ENCODE data around the gene IRF2BP2.
A peak's percentile ranks its signal among the peaks of the same experiment; 100 is the strongest.
"Not testable (repeated sequence)": the region's sequence is repeated elsewhere in the genome, so short reads cannot be mapped to it uniquely, and the experiment has no call there.

The IRF2BP2 gene

DNA sequence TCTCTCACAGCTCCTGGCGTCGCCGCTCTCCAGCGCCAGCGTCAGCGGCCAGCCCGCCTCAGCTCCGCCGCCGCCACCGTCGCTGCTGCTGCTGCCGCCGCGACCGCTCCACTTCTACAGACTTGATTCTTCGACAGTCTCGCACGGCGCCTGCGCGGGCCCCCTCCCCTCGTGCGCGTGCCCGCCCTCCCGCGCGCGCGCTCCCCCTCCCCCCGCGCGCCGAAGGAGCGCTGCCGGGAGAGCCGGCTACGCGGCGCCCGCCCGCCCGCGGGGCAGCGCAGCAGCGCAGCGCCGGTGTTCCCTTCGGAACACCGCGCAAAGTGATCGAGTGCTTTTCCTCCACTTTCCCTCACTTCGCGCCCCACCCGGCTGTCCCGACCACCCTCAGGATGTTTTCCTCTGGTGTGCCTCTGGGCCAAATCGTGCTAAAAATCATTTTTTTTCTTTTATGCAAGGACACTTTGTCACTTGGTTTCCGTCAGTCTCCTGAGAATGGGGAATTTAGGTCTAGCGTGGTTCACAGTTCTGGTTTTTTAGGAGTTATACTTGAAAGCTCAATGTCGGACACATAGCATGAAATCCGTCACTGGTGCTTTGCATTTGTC lies at the start of gene IRF2BP2:
Gene IRF2BP2 (minus strand): TSS at position 118 of the 605 bp plus-strand sequence. CDS start 684 bp downstream, outside the sequence.
- peak; percentile 87 for DNase-seq

DNA sequence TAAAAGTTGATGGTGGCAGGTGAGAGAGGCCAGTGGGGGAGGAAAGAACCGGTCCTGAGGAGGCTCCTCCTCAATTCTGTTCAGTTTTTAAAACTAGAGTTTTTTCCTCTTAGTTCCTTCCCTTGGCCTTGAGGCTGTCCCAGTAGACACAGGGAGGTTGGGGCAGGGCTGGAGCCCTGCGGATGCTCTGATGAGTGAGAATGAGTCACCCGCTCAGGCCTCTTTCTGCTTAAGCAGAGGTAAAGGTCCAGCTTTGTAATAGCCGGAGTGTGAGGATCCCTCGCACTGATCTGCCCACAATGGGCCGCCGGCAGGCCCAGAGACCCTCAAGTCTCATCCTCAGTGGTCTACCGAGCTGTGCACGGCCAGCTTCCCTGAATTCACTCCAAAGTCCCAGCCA lies 49.6 kb upstream of the IRF2BP2 start:
- no peak for DNase-seq

GRCh38 chr1:234658138-234658537 lies 48.2 kb upstream of the IRF2BP2 start:
- no peak for DNase-seq

- peak; percentile 49 for DNase-seq
Observed at GRCh38 chr1:234656944-234657654, 47.1 kb upstream of the IRF2BP2 start.

DNA sequence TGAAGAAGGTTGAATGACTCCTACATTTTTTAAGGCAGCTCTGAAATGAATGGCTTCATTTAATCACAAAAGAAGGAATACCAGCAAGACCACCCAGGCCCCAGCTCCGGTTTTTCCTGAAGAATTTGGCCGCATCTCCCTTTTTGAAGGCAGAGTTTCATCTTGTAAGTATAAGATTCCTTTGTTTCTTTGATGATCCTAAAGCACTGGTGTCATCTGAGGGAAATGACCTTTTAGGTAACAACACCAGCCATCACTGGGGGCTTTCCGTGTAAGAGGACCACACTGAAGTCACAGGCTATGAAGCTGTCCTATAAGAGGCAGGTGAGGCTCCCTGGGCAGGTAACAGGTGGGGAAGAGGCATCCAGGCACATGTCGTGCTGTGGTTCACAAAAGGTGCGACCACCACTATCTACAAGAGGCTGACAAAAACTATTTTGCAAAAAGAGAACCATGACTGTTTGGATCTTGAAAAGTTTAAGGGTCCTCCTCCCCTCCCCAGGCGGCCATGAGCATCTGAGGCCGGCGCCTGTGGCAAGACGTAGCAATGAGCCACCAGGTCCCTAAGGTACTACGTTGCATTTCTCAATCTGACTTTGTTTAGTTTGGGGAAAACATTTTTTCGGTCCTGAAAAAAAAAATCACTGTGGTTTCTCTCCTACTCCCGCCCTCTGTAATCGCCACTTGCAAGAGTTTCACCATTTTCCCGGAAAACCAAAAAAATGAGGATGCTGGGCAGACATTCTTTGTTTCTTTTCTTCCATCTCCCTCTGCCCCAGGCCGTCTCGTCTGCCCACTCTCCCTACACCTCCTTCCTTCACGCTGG lies 46.3 kb upstream of the IRF2BP2 start:
- no peak for DNase-seq

DNA sequence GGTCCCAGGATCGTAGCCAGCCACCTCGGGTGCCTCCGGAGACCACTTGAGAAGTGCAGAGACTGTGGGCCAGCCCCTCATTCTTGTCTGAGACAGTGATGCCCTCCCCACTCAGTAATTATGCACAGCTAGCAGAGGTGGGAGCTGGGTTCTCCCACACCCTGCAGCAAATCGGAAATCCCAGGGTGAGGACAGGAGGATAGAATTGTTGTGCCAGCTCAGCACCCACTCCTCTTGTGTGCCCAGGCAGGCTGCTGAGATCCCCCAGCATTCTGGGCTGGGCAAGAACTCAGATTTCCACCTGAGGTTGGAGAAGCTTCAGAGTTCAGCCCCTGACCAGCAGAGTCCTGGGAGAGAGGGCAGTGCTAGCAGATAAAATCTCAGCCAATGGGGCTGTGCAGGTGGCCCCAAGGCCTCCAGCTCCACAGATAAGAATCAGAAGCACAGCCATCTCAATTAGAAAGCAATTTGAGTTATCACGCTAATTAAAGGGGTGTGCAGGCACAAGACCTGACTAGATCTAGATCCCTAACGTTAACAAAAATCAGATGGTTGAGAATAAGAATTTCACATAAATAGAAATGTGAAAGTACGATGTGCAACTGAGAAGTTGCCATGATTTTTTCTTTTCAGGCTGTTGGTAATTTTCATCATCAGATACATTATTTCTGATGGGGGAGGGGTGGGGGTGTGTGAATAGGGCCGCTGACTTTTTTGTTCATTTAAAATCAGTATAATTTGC lies 45.5 kb upstream of the IRF2BP2 start:
- DNase-seq: no peak

DNA sequence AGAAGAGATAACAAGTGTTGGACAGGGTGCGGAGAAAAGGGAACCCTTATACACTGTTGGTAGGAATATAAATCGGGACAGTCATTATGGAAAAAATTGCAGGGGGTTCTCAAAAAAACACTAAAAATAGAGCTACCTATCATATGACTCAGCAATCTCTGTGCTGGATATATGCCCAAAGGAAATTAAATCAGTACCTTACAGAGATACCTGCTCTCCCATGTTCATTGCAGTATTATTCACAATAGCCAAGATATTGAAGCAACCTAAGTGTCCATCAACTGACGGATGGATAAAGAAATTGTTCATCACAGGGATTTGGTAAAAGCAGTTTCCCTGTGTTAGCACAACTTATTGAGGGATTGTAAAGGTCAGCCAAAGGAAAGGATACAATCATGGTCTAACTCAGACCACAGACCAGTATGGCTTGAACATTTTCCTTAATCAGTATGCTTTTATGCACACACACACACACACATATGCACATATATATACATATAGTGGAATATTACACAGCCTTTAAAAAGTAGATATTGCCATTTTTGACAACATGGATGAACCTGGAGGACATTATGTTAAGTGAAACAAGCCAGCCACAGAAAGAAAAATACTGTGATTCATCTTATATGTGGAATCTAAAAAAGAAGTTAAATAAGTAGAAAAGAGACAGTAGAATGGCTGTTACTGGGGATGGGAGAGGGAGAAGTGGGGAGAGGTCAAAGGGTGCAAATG lies 44.2 kb upstream of the IRF2BP2 start:
- no peak for DNase-seq

DNA sequence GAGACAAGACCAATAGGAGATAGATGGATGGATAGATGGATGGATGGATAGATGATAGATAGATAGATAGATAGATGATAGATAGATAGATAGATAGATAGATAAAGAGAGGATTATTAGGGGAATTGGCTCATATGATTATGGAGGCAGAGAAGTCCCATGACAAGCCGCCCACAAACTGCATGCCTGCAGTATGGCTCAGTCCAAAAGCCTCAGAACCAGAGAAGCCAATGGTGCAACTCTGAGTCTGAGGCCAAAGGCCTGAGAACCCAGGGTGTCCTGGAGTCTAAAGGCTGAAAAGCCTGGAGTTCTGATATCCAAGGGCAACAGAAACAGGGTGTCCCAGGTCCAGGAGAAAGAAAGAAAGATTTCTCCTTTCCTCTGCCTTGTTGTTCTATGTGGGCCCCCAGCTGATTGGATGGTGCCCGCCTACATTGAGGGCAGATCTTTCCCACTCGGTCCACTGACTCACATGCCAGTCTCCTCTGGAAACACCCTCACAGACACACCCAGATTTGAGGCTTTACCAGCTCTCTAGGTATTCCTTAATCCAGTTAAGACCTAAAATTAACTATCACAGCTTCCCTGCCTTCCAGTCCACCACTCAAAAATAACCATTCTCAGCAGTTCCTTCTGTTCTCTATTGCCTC lies 39.6 kb upstream of the IRF2BP2 start:
- DNase-seq: no peak

- no peak for DNase-seq
Observed at GRCh38 chr1:234647758-234648157, 37.8 kb upstream of the IRF2BP2 start.

DNA sequence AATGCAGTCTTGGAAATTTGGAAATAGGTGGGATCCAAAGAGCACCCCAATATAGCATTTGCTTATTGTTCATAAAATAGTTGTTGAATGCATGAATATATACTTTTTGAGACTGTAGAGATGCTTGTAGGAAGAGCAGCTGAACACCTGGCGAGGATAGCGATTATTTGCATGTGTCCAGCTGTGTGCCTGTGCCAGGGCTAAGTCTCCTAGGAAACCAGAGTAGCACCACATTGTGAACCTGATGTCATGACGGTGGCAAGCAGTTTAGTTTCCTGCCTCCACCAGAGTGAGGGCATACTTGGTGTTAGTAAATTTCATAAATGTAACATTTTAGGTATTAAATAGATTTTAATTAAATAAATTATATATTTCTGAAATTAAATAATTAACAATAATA lies 37.3 kb upstream of the IRF2BP2 start:
- DNase-seq: no peak

DNA sequence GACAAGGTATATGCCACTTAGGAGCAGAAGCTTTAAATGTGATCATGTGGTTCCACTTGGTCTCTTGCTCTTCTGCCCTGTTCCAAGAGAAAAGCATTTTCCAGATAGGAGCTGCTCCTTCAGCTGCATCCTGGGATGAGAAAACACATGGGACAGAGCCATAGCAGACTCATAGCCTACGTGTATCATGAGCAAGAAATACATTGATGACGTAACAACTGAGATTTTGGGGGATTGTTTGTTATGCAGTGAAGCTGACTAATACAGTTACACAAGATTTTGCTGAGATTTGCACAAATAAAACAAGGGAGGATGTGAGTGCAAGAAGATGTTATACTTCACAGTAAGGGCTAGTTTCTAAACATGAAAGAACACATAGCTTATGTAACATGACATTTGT lies 36.0 kb upstream of the IRF2BP2 start:
- no peak for DNase-seq

DNA sequence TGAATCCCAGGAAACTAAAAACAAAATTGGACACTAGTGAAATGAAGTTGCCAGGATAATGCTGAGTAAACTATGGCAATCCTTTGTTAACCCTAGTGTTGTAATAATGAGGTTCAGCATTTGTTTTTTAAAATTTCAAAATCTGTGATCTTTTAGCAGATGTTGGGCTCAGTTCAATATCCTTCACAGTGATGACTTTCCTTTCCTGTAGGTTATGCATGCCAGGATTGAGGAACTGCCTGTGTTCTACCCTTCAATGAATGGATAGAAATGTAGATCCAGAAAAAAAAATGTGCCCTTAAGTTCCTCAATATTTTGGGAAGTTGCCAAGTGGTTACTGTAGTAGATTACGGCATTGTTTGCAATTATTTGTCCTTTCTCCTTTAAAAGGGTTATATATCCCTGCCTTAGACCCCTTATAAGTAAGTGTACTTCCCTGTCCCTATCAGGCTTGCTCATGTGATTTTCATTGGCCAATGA lies 35.5 kb upstream of the IRF2BP2 start:
- DNase-seq: peak; percentile 77

- no peak for DNase-seq
Observed at GRCh38 chr1:234644928-234645327, 35.0 kb upstream of the IRF2BP2 start.

DNA sequence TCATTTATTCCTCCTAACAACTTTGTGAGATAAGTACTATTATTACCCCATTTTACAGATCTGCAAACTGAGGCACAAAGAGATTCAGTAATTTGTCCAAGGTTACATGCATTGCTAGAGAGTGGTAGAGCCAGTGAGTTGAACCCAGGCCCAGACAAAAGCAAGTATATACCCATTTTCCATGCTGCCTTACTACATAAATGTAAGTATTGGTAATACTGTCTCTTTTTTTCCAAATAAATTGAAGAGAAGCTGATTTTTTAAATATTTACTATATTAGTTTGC lies 33.8 kb upstream of the IRF2BP2 start:
- no peak for DNase-seq

- DNase-seq: no peak
Observed at GRCh38 chr1:234643111-234643849, 33.3 kb upstream of the IRF2BP2 start.

- no peak for DNase-seq
Observed at GRCh38 chr1:234642428-234642827, 32.5 kb upstream of the IRF2BP2 start.

DNA sequence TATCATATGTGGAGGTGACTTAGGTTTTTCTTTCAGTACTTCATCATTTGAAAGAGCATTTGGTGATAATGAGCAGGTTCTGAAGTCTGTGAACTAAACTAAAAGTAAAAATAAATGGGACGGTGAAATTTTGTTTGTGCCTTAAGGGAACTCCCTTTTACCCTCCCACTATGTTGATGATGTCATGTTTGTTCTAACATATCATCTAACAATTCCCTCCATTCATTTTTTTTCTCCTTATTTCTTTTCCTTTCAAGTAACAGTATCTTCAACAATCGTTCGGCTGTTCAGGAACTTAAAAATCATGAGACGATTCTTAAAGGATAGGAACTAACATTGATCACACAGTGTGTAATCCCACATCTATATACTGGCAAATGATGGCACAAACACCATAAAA lies 30.0 kb upstream of the IRF2BP2 start:
- no peak for DNase-seq

- DNase-seq: no peak
Observed at GRCh38 chr1:234638832-234639799, 29.1 kb upstream of the IRF2BP2 start.

- not testable (repeated sequence) for DNase-seq
Observed at GRCh38 chr1:234634922-234635321, 24.9 kb upstream of the IRF2BP2 start.

DNA sequence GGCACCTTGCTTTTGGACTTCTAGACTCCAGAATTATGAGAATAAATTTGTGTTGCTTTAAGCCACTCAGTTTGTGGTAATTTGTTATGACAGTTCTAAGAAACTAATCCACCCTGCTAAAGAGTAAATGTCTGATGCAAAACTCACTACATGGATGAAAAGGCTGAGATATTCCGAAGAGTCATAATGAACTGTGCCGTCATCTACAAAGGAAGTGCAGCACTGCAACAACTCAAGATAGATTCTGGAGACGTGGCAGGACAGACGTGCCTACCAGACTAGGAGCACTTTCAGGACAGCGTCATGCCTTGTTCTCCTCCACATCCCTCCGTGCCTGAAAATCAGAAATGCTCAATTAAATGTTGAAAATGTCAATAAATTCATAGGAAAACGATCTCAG lies 24.4 kb upstream of the IRF2BP2 start:
- no peak for DNase-seq

Data from hematopoietic multipotent progenitor cell treated with erythropoietin and hydrocortisone succinate and interleukin-3 and kit ligand, for 6 days (in vitro differentiated cells).